HepG2 (cell line): ENCODE data around the gene MROH2A. TPM values are rescaled to one million over a fixed set of nuclear protein-coding genes. Genes with fewer than 3 reads are reported as not detected.

Source experiments
- DDIT3 ChIP-seq: sonication (generic); formaldehyde crosslinking; IDR thresholded peaks from 2 replicates; pipeline ENCODE4 v1.4.0; 2020; ENCODE audit warnings: mild to moderate bottlenecking, missing genetic modification reagents
- FUBP1 ChIP-seq: sonication (generic); formaldehyde crosslinking; IDR thresholded peaks from 2 replicates; pipeline ENCODE4 v1.5.1; 2020; ENCODE audit warnings: missing genetic modification reagents, mild to moderate bottlenecking, borderline replicate concordance
- KLF12 ChIP-seq: sonication (generic); formaldehyde crosslinking; IDR thresholded peaks from 2 replicates; pipeline ENCODE4 v1.4.0; 2020; ENCODE audit warnings: missing genetic modification reagents, borderline replicate concordance
- MEIS2 ChIP-seq: sonication (generic); formaldehyde crosslinking; IDR thresholded peaks from 2 replicates; pipeline ENCODE4 v1.9.0; 2021; ENCODE audit warnings: mild to moderate bottlenecking, missing genetic modification reagents
- MXD3 ChIP-seq: IDR thresholded peaks from 2 replicates; pipeline ENCODE4 v1.6.1; 2016; ENCODE audit warnings: mild to moderate bottlenecking, missing biosample characterization, missing genetic modification reagents
- NCOA1 ChIP-seq: sonication (generic); formaldehyde crosslinking; IDR thresholded peaks from 2 replicates; pipeline ENCODE4 v1.9.0; 2021; ENCODE audit warnings: missing genetic modification reagents
- NFIB ChIP-seq: sonication (generic); formaldehyde crosslinking; IDR thresholded peaks from 2 replicates; pipeline ENCODE4 v1.9.0; 2021; ENCODE audit warnings: missing genetic modification reagents, mild to moderate bottlenecking, borderline replicate concordance
- PCBP2 ChIP-seq: fragments of 200-400 bp; formaldehyde crosslinking; optimal IDR thresholded peaks from 2 replicates; pipeline ENCODE3; 2018; ENCODE audit warnings: low read length, low read depth; ENCODE audit not compliant: poor library complexity, severe bottlenecking
- RNF219 ChIP-seq: sonication (generic); formaldehyde crosslinking; IDR thresholded peaks from 2 replicates; pipeline ENCODE4 v1.5.0; 2020; ENCODE audit warnings: mild to moderate bottlenecking, missing genetic modification reagents
- SNAI1 ChIP-seq: sonication (generic); formaldehyde crosslinking; IDR thresholded peaks from 2 replicates; pipeline ENCODE4 v1.5.0; 2020; ENCODE audit warnings: mild to moderate bottlenecking, missing genetic modification reagents, borderline replicate concordance
- SOX6 ChIP-seq, 2 experiments: fragments of 450-650 bp in 1 of 2; sonication (generic) in 1 of 2; formaldehyde crosslinking in 1 of 2; IDR thresholded peaks; 2 replicates each; pipeline versions ENCODE4 v1.4.0 to v1.6.1; 2017 to 2020; ENCODE audit warnings: antibody characterized with exemption in 1 of 2, mild to moderate bottlenecking in 1 of 2, missing genetic modification reagents in 1 of 2
- SSRP1 ChIP-seq: IDR thresholded peaks from 2 replicates; pipeline ENCODE4 v1.6.1; 2016; ENCODE audit warnings: control low read depth
- U2AF1 ChIP-seq: fragments of 200-400 bp; formaldehyde crosslinking; optimal IDR thresholded peaks from 2 replicates; pipeline ENCODE3; 2017; ENCODE audit warnings: mild to moderate bottlenecking, low read depth, low read length
- YEATS4 ChIP-seq: sonication (generic); formaldehyde crosslinking; IDR thresholded peaks from 2 replicates; pipeline ENCODE4 v1.4.0; 2020; ENCODE audit warnings: missing genetic modification reagents, borderline replicate concordance
- ZFP41 ChIP-seq: sonication (generic); formaldehyde crosslinking; IDR thresholded peaks from 2 replicates; pipeline ENCODE4 v1.4.0; 2020; ENCODE audit warnings: mild to moderate bottlenecking, missing genetic modification reagents, borderline replicate concordance
- ZGPAT ChIP-seq: IDR thresholded peaks from 2 replicates; pipeline ENCODE4 v1.6.1; 2016; ENCODE audit warnings: mild to moderate bottlenecking
- ZMYM2 ChIP-seq: sonication (generic); formaldehyde crosslinking; IDR thresholded peaks from 2 replicates; pipeline ENCODE4 v1.8.0; 2022; ENCODE audit warnings: mild to moderate bottlenecking, missing genetic modification reagents
- ZNF446 ChIP-seq: sonication (generic); formaldehyde crosslinking; IDR thresholded peaks from 2 replicates; pipeline ENCODE4 v1.5.0; 2020; ENCODE audit warnings: mild to moderate bottlenecking, missing genetic modification reagents
- ZNF556 ChIP-seq: sonication (generic); formaldehyde crosslinking; IDR thresholded peaks from 2 replicates; pipeline ENCODE4 v1.4.0; 2020; ENCODE audit warnings: mild to moderate bottlenecking, missing genetic modification reagents, borderline replicate concordance
- ZNF607 ChIP-seq: sonication (generic); formaldehyde crosslinking; IDR thresholded peaks from 2 replicates; pipeline ENCODE4 v1.5.1; 2020; ENCODE audit warnings: missing genetic modification reagents, mild to moderate bottlenecking, borderline replicate concordance
- ZNF878 ChIP-seq: sonication (generic); formaldehyde crosslinking; IDR thresholded peaks from 2 replicates; pipeline ENCODE4 v1.8.1; 2023; ENCODE audit warnings: mild to moderate bottlenecking, missing genetic modification reagents, moderate library complexity
- polyA plus RNA-seq, 8 experiments: library from polyadenylated mRNA; depleted of rRNA in 3 of 8; stranded (reverse) in 7 of 8; unstranded in 1 of 8; fragments of >200 nt; fragmentation: Illumina TruSeq in 4 of 8; extraction: Trizol in 4 of 8; gene quantifications; 2 replicates each; pipeline versions ENCODE4 v1.2.1 to v1.2.3, GENCODE V29; 2011 to 2016; ENCODE audit warnings: low read depth in 4 of 8, missing spikeins in 1 of 8, mixed read lengths in 1 of 8; ENCODE audit not compliant: insufficient read depth in 1 of 8
- total RNA-seq, 5 experiments: library from RNA; depleted of rRNA; stranded (reverse); fragments of >200 nt; fragmentation: Illumina TruSeq; extraction: Trizol; gene quantifications; 2 replicates each; pipeline ENCODE4 v1.2.3, GENCODE V29; 2016; ENCODE audit warnings: low read depth in 1 of 5

The MROH2A gene
- total and polyA plus RNA-seq, 2 of the 13 experiments (the other 11 are each of a cell fraction or from before 2014, with no cell fraction given), result 0.03 to 0.04 TPM

- TF ChIP-seq ZNF607 (CRISPR knock-in tag) (peak; percentile 78; the same call in 1 of the 2 replicates), ZNF446 (no peak), NFIB (CRISPR knock-in tag) (no peak), SOX6 (IDR thresholded peaks at IDR 0.05) (no peak), SOX6 (CRISPR knock-in tag; IDR thresholded peaks at IDR 0.05) (peak; percentile 99), ZFP41 (CRISPR knock-in tag) (no peak), ZNF556 (CRISPR knock-in tag) (no peak; the same call in 1 of the 2 replicates), MEIS2 (CRISPR knock-in tag) (peak; percentile 75; the same call in 1 of the 2 replicates), U2AF1 (no peak), NCOA1 (CRISPR knock-in tag) (peak; percentile 76; the same call in 1 of the 2 replicates), SSRP1 (no peak), ZGPAT (CRISPR knock-in tag) (peak; percentile 96), RNF219 (CRISPR knock-in tag) (no peak), MXD3 (no peak), SNAI1 (CRISPR knock-in tag) (no peak), DDIT3 (CRISPR knock-in tag) (no peak), ZNF878 (CRISPR knock-in tag) (peak; percentile 95; the same call in 1 of the 2 replicates), ZMYM2 (CRISPR knock-in tag) (no peak), KLF12 (CRISPR knock-in tag) (0 out of 2 replicates have a peak, but pooled peaks have one; percentile 52), PCBP2 (no peak), FUBP1 (no peak), YEATS4 (CRISPR knock-in tag) (no peak; the same call in 1 of the 2 replicates)
These were observed 21.6 kb upstream of the MROH2A start (continued) for GRCh38 chr2:233756429-233757081.
